GM19035 (cell line): ENCODE measurements around the gene DCAF17.
A peak's percentile ranks its signal among the peaks of the same experiment; 100 is the strongest.

Experiments
- ATAC-seq: cut with Tn5 transposase; IDR thresholded peaks from one replicate; pipeline ENCODE4 v1.9.1; 2021; ENCODE audit not compliant: unreplicated experiment

DCAF17 gene

GRCh38 chr2:171434013-171434989 lies at the start of gene DCAF17:
TSS of gene DCAF17 (plus strand) at chr2:171434226. CDS start at chr2:171434578, 352 bp downstream.
- peak; percentile 91 for ATAC-seq

GRCh38 chr2:171386627-171387026 lies 47.4 kb upstream of the DCAF17 start:
- ATAC-seq = no peak

GRCh38 chr2:171387052-171387451 lies 47.0 kb upstream of the DCAF17 start:
- ATAC-seq = no peak

GRCh38 chr2:171389325-171389724 lies 44.7 kb upstream of the DCAF17 start:
- no peak for ATAC-seq

- ATAC-seq = no peak
Measured at GRCh38 chr2:171389780-171390179, 44.2 kb upstream of the DCAF17 start.

- no peak for ATAC-seq
Measured at GRCh38 chr2:171390941-171391516, 43.0 kb upstream of the DCAF17 start.

- ATAC-seq = no peak
Measured at GRCh38 chr2:171391532-171391931, 42.5 kb upstream of the DCAF17 start.

- no peak for ATAC-seq
Measured at GRCh38 chr2:171393487-171393886, 40.5 kb upstream of the DCAF17 start.

- ATAC-seq = no peak
Measured at GRCh38 chr2:171394164-171394740, 39.8 kb upstream of the DCAF17 start.

- ATAC-seq = no peak
Measured at GRCh38 chr2:171399292-171399691, 34.7 kb upstream of the DCAF17 start.

- no peak for ATAC-seq
Measured at GRCh38 chr2:171400395-171400794, 33.6 kb upstream of the DCAF17 start.

GRCh38 chr2:171401947-171402346 lies 32.1 kb upstream of the DCAF17 start:
- ATAC-seq = no peak

GRCh38 chr2:171402906-171403580 lies 31.0 kb upstream of the DCAF17 start:
- no peak for ATAC-seq

- no peak for ATAC-seq
Measured at GRCh38 chr2:171404261-171404660, 29.8 kb upstream of the DCAF17 start.

- no peak for ATAC-seq
Measured at GRCh38 chr2:171404719-171405118, 29.3 kb upstream of the DCAF17 start.

GRCh38 chr2:171405546-171405945 lies 28.5 kb upstream of the DCAF17 start:
- ATAC-seq = no peak

GRCh38 chr2:171406044-171406443 lies 28.0 kb upstream of the DCAF17 start:
- peak; percentile 54 for ATAC-seq

GRCh38 chr2:171407030-171407675 lies 26.9 kb upstream of the DCAF17 start:
- ATAC-seq = peak; percentile 76

- no peak for ATAC-seq
Measured at GRCh38 chr2:171407676-171408044, 26.4 kb upstream of the DCAF17 start.

- ATAC-seq = no peak
Measured at GRCh38 chr2:171409436-171409971, 24.5 kb upstream of the DCAF17 start.

- ATAC-seq = no peak
Measured at GRCh38 chr2:171410101-171410500, 23.9 kb upstream of the DCAF17 start.
